ENCODE data around the gene NLGN4X. TPM values are rescaled to one million over a fixed set of nuclear protein-coding genes. Genes with fewer than 3 reads are reported as not detected.

NLGN4X gene
- total RNA-seq, 1 donor from 2014 or later: 23.5 TPM

- H3K36me3 Mint-ChIP-seq: no peaks in the 10 kb centered on the region
- H3K4me3 Mint-ChIP-seq: no peak overlapping the region
- H3K27ac Mint-ChIP-seq: no peak overlapping the region
Observed at GRCh38 chrX:5870238-5870637, 358.4 kb downstream of the NLGN4X start.

GRCh38 chrX:5869786-5870185 lies 358.9 kb downstream of the NLGN4X start:
- H3K4me1 Mint-ChIP-seq: peaks cover 2% of the 10 kb centered on the region
- no peaks in the 10 kb centered on the region for H3K27me3 Mint-ChIP-seq (ENCODE audit: low read depth)
- DNase-seq (ENCODE audit: low spot score in 2 of 2, unreplicated experiment in 2 of 2): no peak
- peaks cover 4% of the 10 kb centered on the region for H3K9me3 Mint-ChIP-seq
- H3K27ac Mint-ChIP-seq: no peak overlapping the region
- TF ChIP-seq, protein P1, sequence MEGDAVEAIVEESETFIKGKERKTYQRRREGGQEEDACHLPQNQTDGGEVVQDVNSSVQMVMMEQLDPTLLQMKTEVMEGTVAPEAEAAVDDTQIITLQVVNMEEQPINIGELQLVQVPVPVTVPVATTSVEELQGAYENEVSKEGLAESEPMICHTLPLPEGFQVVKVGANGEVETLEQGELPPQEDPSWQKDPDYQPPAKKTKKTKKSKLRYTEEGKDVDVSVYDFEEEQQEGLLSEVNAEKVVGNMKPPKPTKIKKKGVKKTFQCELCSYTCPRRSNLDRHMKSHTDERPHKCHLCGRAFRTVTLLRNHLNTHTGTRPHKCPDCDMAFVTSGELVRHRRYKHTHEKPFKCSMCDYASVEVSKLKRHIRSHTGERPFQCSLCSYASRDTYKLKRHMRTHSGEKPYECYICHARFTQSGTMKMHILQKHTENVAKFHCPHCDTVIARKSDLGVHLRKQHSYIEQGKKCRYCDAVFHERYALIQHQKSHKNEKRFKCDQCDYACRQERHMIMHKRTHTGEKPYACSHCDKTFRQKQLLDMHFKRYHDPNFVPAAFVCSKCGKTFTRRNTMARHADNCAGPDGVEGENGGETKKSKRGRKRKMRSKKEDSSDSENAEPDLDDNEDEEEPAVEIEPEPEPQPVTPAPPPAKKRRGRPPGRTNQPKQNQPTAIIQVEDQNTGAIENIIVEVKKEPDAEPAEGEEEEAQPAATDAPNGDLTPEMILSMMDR (IDR thresholded peaks at IDR 0.05; ENCODE audit: unreplicated experiment): no peak
- no peak overlapping the region for H3K4me3 Mint-ChIP-seq
- no peaks in the 10 kb centered on the region for H3K36me3 Mint-ChIP-seq

More at GRCh38 chrX:5870238-5870637, 358.4 kb downstream of the NLGN4X start:
- DNase-seq (ENCODE audit: low spot score in 2 of 2, unreplicated experiment in 2 of 2): no peak
- Mint-ChIP-seq H3K4me1 (peaks cover 2% of the 10 kb centered on the region), H3K9me3 (peaks cover 4% of the 10 kb centered on the region), H3K27me3 (ENCODE audit: low read depth) (no peaks in the 10 kb centered on the region)
- TF ChIP-seq, protein P1 (IDR thresholded peaks at IDR 0.05; ENCODE audit: unreplicated experiment): no peak

- peaks cover 2% of the 10 kb centered on the region for H3K4me1 Mint-ChIP-seq
- H3K9me3 Mint-ChIP-seq: peaks cover 4% of the 10 kb centered on the region
- TF ChIP-seq, protein P1 (IDR thresholded peaks at IDR 0.05; ENCODE audit: unreplicated experiment): no peak
- no peaks in the 10 kb centered on the region for H3K36me3 Mint-ChIP-seq
- no peak overlapping the region for H3K27ac Mint-ChIP-seq
- H3K4me3 Mint-ChIP-seq: no peak overlapping the region
- no peaks in the 10 kb centered on the region for H3K27me3 Mint-ChIP-seq (ENCODE audit: low read depth)
- no peak for DNase-seq (ENCODE audit: low spot score in 2 of 2, unreplicated experiment in 2 of 2)
Observed at GRCh38 chrX:5867778-5868177, 360.9 kb downstream of the NLGN4X start.

GRCh38 chrX:5857232-5857631 lies 371.4 kb downstream of the NLGN4X start:
- TF ChIP-seq, protein P1 (IDR thresholded peaks at IDR 0.05; ENCODE audit: unreplicated experiment): no peak
- Mint-ChIP-seq H3K9me3 (no peaks in the 10 kb centered on the region), H3K4me3 (no peak overlapping the region), H3K27ac (no peak overlapping the region), H3K4me1 (peaks cover 5% of the 10 kb centered on the region), H3K36me3 (no peaks in the 10 kb centered on the region), H3K27me3 (ENCODE audit: low read depth) (no peaks in the 10 kb centered on the region)
- DNase-seq (ENCODE audit: low spot score in 2 of 2, unreplicated experiment in 2 of 2): no peak

GRCh38 chrX:5852941-5853340 lies 375.7 kb downstream of the NLGN4X start:
- Mint-ChIP-seq H3K27ac (no peak overlapping the region), H3K4me1 (peaks cover 5% of the 10 kb centered on the region), H3K9me3 (no peaks in the 10 kb centered on the region), H3K4me3 (no peak overlapping the region), H3K27me3 (ENCODE audit: low read depth) (no peaks in the 10 kb centered on the region), H3K36me3 (no peaks in the 10 kb centered on the region)
- TF ChIP-seq, protein P1 (IDR thresholded peaks at IDR 0.05; ENCODE audit: unreplicated experiment): no peak
- DNase-seq (ENCODE audit: low spot score in 2 of 2, unreplicated experiment in 2 of 2): no peak

DNA sequence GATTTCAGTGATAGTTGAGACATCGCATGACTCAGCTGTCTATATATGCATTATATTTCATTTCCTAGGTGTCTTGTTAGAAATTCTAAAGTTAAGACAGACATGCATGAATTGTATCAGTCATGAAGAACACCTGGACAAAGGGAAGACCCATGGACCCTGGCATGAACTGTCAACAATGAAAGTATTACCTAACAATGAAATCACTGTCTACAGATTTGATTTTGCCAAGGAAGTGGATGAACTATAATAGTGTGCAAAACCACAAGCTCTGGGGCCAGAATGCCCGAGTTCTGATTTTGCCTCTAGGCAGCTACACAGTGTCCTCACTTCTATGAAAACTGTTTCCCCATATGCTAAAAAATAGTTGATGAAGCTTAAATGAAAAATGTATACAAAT lies 386.1 kb downstream of the NLGN4X start:
- H3K4me1 Mint-ChIP-seq: peaks cover 4% of the 10 kb centered on the region
- no peak overlapping the region for H3K27ac Mint-ChIP-seq
- TF ChIP-seq, protein P1 (IDR thresholded peaks at IDR 0.05; ENCODE audit: unreplicated experiment): no peak
- H3K27me3 Mint-ChIP-seq (ENCODE audit: low read depth): no peaks in the 10 kb centered on the region
- H3K36me3 Mint-ChIP-seq: no peaks in the 10 kb centered on the region
- no peak for DNase-seq (ENCODE audit: low spot score in 2 of 2, unreplicated experiment in 2 of 2)
- no peaks in the 10 kb centered on the region for H3K9me3 Mint-ChIP-seq
- no peak overlapping the region for H3K4me3 Mint-ChIP-seq
